Glomerular visceral epithelial cell (primary cell): ENCODE results near the gene PATE1.
"Not testable (repeated sequence)": the region's sequence is repeated elsewhere in the genome, so short reads cannot be mapped to it uniquely, and the experiment has no call there.

Experiments
- DNase-seq: peaks from one replicate; pipeline ENCODE4 v3.0.0-alpha.2; 2016; ENCODE audit errors: extremely low spot score

PATE1 gene

GRCh38 chr11:125745979-125746378 lies at the start of gene PATE1:
Gene PATE1 (plus strand): TSS chr11:125746279. CDS start chr11:125746305, 26 bp downstream.
- DNase-seq: no peak

- no peak for DNase-seq
Observed at GRCh38 chr11:125701018-125701610, 45.0 kb upstream of the PATE1 start.

DNA sequence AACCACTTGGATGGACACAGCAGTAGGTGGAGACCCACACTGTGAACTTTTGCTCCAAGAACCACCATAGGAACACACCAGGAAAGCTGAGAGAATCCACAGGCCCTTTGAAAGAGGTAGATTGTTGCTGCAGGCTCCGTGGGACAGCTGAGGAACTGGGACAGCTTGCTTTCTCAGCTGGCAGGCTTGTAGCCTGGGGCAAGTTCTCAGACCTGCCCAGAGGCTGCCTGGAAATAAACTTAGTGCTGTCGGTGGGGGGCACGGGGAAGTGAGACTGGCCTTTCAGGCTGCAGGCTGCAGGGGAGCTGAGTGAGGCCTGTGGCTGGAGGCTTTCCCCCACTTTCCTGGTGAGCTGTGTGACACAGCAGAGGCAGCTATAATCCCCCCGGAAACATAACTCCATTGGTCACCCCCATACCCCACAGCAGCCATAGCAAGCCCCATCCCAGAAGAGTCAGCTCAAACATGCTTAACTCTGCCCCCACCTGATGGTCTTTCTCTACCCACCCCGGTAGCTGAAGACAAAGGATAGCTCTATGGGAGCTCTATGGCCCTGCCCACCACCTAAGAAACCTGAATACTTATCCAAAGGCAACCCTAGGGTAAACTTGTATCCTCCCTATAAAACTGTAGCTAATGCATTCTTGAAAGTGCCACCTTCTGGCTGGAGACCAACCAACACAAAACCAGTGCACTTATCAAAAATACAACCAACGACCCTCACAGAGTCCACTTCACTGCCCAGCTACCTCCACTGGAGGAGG lies 44.0 kb upstream of the PATE1 start:
- DNase-seq: no peak

GRCh38 chr11:125704686-125705085 lies 41.4 kb upstream of the PATE1 start:
- DNase-seq: not testable (repeated sequence)

DNA sequence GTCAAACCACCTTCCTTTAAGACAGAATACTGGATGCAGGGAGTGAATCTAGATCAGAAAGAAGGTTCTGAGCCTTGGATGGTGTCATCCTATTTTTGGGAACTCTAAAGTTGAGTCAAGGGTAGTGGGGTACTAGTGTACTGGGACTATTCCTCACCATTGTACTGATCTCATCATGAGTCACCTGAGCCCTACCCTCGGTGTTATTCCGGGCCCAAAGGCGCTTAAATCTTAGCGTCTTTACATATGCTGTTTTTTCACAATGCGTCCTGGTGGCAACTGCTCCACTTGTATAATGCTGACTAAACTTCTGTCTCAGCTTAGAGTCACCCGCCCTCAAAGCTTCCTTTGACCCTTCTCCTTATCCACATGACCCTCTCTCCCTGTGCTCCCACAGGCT lies 25.3 kb upstream of the PATE1 start:
- no peak for DNase-seq

GRCh38 chr11:125724125-125724524 lies 22.0 kb upstream of the PATE1 start:
- no peak for DNase-seq

DNA sequence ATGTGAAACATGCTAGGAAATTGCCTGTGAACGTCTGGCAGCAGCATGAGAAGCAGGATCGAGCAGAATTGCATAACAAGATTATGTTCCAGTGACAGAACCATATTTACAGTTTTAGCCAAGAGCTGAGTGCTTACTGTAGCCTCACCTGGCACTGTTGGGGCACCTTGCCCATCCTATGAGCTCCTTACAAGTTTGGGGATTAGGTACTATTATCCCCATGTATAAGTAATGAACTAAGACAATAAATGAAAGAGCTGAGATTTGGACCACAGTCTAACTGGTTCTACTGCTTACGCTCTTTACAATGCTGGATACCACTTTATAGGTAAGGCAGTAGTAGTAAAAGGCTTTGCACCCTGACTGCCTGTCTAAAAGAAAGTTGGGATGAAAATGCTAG lies 17.1 kb upstream of the PATE1 start:
- DNase-seq: no peak

DNA sequence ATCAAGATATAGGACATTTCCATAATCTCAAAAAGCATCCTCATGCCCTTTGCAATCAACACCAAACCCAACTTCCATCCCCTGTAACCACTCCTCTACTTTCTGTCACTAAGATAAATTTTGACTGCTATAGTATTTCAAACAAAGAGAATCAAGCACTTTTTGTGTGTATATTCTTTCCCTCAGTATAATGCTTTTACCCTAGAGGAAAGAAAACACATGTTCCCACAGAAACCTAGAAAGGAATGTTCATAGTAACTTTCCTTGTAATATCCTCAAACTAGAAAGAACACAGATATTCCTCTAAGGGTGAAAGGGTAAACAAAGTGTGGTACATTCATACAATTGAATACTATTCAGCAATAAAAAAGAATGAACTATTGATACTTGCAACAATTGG lies 5.5 kb upstream of the PATE1 start:
- DNase-seq: no peak

DNA sequence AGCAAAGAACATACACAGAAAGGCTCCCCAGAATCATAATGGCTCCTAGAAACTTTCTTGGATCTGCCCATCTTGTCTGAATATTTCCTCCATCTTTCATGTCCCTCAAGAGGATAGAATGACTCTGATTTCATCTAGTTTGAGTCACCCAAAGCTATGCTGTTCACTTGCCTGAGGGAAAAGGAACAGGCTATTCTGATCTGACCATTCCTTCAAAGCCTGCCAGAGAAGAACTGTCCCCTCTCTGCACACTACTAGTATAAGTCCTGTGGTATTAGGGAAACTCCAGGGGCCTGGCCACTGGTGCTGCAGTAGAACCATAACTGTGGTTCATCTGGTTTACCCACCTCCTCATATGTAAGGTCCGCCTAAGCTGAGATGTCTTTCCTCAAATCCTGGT lies 2.4 kb upstream of the PATE1 start:
- DNase-seq: no peak

- DNase-seq: no peak
Observed at GRCh38 chr11:125750629-125751028, 4.5 kb downstream of the PATE1 start.

DNA sequence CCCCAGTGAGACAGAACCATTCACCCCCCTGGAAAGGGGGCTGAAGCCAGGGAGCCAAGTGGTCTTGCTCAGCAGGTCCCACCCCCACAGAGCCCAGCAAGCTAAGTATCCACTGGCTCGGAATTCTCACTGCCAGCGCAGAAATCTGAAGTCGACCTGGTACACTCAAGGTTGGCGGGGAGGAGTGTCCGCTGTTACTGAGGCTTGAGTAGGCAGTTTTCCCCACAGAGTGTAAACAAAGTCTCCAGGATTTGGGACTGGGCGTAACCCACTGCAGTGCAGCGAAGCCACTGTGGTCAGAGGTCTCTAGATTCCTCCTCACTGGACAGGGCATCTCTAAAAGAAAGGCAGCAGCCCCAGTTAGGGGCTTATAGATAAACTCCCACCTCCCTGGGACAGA lies 10.0 kb downstream of the PATE1 start:
- no peak for DNase-seq

DNA sequence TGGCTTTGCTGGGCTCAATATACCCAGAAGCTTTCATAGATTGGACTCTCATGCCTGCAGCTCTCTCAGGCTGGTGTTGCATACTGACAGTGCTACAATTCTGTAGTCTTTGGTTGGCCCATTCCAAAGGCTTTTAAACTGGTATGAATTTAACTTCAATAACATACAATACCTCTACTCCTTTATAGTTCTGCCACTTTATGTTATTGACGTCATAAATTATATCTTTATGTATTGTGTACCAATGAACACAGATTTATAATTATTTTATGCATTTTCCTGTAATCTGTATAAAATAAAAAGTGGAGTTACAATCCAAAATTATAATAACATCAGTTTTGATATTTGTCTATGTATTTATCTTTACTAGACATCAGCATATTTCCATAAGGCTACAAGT lies 16.4 kb downstream of the PATE1 start:
- no peak for DNase-seq

- DNase-seq: no peak
Observed at GRCh38 chr11:125763483-125763882, 17.4 kb downstream of the PATE1 start.

- DNase-seq: no peak
Observed at GRCh38 chr11:125766251-125766650, 20.2 kb downstream of the PATE1 start.

DNA sequence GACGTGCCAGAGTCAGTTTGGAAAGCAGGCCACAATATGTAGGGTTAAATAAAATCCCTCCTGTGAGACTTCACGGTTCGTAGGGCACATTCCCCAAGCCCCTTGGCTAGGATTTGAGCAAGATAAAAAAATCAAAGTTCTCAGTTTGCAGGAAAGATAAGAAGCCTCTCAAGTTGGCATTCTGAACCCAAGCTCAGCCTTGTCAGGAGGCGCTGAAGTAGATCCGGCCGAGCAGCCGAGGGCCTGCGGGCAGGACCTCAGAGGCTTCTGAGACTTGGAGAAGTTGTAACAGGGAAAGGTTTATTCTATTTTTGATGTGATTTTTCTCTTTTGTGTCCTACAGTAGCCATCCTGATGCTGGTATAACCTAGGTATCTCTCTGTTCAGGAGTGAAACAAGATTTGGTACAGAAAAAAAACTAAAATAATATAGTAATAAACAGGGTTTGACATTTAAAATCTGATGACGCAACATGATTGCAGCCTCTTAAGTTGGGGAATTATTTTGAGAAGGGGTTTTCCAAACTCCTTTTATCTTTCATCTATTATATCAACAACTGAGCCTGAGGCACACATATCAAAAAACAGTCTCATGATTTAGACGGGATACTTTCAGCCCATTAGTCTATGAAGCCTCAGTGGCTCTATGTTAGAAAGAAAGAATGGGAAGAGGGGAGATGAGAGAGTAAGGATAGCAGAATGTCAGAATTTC lies 22.4 kb downstream of the PATE1 start:
- no peak for DNase-seq

- DNase-seq: no peak
Observed at GRCh38 chr11:125770583-125770982, 24.5 kb downstream of the PATE1 start.

DNA sequence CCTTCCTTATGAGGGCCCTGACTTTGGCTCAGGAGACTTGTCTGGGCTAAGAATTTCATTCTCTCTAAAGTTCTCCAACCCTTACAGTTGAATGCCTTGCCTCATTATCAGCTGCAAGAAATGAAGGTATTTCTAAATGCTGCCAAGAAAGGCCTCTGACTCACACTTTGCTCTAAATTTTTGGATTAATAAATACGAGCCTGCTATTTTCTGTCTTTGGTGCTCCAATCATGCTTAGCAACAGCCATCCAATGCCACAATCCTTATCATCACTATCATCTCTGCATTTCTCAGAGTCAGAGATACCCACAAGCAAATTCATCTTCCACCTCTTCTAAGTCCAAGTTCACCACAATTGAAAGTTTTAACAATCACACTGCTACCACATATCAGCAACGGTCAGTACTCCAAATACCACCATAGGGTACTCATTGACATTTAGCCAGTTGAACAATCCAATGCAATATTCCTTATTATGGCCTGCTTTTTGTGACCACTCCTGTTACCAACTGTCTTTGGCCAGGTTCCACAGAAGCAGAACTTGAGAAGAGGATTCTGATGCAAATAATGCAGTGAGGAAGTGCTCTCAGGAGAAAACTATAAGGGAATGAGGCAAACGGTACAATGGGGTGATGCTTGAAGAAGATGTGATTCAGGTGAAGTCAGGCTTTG lies 26.9 kb downstream of the PATE1 start:
- DNase-seq: no peak

GRCh38 chr11:125773516-125773915 lies 27.4 kb downstream of the PATE1 start:
- DNase-seq: no peak

- no peak for DNase-seq
Observed at GRCh38 chr11:125777309-125777708, 31.2 kb downstream of the PATE1 start.

GRCh38 chr11:125778728-125779127 lies 32.6 kb downstream of the PATE1 start, which contains the start of gene PATE2:
Gene PATE2 (minus strand): TSS chr11:125778828. CDS start chr11:125778773, 55 bp downstream.
- DNase-seq: no peak

- DNase-seq: no peak
Observed at GRCh38 chr11:125784678-125785077, 38.6 kb downstream of the PATE1 start.

DNA sequence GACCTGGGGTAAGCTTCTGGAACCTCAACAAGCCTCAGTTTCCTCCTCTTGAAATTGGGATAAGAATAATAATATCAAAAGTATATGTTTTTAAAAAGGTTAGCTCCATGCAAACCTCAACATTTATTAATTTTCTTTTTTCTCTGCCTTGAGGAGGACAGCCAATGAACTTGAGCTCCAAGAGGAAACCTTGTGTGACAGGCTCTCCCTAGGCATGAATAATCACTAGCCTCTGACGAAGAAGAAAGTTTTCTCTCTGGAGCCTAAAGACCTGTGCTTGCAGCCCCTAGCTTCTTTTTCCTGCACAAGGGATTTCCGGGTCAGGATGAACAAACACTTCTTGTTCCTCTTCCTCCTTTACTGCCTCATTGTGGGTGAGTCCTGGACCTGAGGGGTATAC lies 41.7 kb downstream of the PATE1 start, which contains the start of gene PATE3:
Gene PATE3 (plus strand): TSS at position 301 of the 400 bp plus-strand sequence. CDS start 25 bp downstream, at position 326.
- no peak for DNase-seq
